ENCODE results near the gene DPYD. TPM values are rescaled to one million over a fixed set of nuclear protein-coding genes. Genes with fewer than 3 reads are reported as not detected.

The DPYD gene
- total RNA-seq, 1 experiment from 2014 or later: 0.46 TPM

- no peak for TF ChIP-seq PRDM15 (CRISPR knock-in tag; IDR thresholded peaks at IDR 0.05)
These were observed 497.4 kb downstream of the DPYD start (continued) for GRCh38 chr1:97423403-97423802.

DNA sequence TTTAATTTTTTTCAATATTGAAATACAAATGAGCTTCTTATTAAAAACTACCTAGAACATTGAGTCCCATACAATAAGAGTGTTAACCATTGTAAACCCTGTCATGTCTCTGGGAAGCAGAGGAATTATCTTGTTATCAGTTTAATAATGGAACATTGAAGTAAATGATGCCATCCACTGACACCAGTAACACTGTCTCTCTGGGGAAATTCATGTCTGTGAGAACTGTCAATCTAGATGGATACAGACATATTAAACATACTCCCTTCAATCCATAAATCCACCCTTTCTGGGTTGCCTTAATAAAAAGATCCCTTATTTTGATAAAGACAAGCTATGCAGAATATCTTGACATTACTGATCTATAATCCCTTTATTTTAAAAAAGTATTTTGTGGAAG is 503.2 kb downstream of the DPYD start:
- Mint-ChIP-seq H3K4me1 (no peaks in the 10 kb centered on the region), H3K27me3 (ENCODE audit: low read depth) (no peaks in the 10 kb centered on the region; the same call in 1 of the 2 replicates), H3K36me3 (no peaks in the 10 kb centered on the region), H3K4me3 (no peak overlapping the region), H3K9me3 (no peaks in the 10 kb centered on the region), H3K27ac (no peak overlapping the region)
- CTCF ChIA-PET: no interaction called here
- ATAC-seq: no peak
- POLR2A ChIA-PET: no interaction called here
- DNase-seq (ENCODE audit: low spot score): no peak
- TF ChIP-seq ZNF263 (CRISPR knock-in tag; IDR thresholded peaks at IDR 0.05; ENCODE audit: low read depth): no peak
- TF ChIP-seq SMAD4 (CRISPR knock-in tag; IDR thresholded peaks at IDR 0.05): no peak
- no peak for TF ChIP-seq E2F1 (CRISPR knock-in tag; IDR thresholded peaks at IDR 0.05)
- TF ChIP-seq ESRRA (CRISPR knock-in tag; IDR thresholded peaks at IDR 0.05; ENCODE audit: borderline replicate concordance): no peak
- no peak for TF ChIP-seq JUN (CRISPR knock-in tag; IDR thresholded peaks at IDR 0.05)
- no peak for TF ChIP-seq ZNF232 (CRISPR knock-in tag; IDR thresholded peaks at IDR 0.05)
- TF ChIP-seq ETV6 (CRISPR knock-in tag; IDR thresholded peaks at IDR 0.05): no peak
- TF ChIP-seq FOXK1 (CRISPR knock-in tag; IDR thresholded peaks at IDR 0.05): no peak
- no peak for TF ChIP-seq NFE2L1 (CRISPR knock-in tag; IDR thresholded peaks at IDR 0.05)

DNA sequence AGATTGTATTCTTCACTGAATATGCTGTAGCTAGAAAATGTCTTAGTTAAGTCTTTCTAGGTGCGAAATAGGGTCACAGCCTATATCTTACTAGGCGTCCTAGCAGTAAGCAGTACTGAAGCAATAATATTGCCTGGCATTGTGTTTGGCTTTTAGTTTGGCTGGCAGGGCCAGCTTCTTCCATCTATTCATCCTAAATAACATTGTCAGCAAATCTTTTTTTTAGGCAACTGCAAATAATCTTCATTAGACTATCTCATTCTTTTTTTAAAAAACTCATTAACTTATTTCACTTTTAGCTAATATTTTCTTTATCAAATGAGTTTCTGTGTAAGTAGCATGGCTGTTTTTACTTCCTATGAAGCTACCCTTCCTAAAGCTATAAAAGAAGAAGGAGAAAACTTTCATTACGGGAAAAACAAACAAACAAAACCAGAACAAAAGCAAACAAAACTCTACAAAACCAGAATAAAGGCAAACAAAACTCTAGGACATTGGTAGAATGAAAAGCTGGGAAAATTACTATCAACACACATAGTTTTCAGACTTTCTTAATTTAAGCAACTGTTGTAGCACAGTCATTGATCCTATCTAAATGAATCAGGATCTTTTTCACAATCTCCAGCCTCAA is 506.0 kb downstream of the DPYD start:
- no peak for ATAC-seq
- ChIA-PET CTCF (no interaction called here), POLR2A (interaction anchor here (0.5 kb wide), 1 partner anchor 167 kb away, joined by 3 read pairs; no protein-coding TSS in a partner anchor)
- no peak overlapping the region for H3K27ac Mint-ChIP-seq
- no peak for DNase-seq (ENCODE audit: low spot score)
- no peaks in the 10 kb centered on the region; the same call in 1 of the 2 replicates for H3K27me3 Mint-ChIP-seq (ENCODE audit: low read depth)
- no peaks in the 10 kb centered on the region for H3K36me3 Mint-ChIP-seq
- H3K4me1 Mint-ChIP-seq: no peaks in the 10 kb centered on the region
- no peaks in the 10 kb centered on the region for H3K9me3 Mint-ChIP-seq
- no peak overlapping the region for H3K4me3 Mint-ChIP-seq
- TF ChIP-seq ATF2 (CRISPR knock-in tag; IDR thresholded peaks at IDR 0.05; ENCODE audit: borderline replicate concordance, low read depth) (no peak), FOXJ3 (CRISPR knock-in tag; IDR thresholded peaks at IDR 0.05; ENCODE audit: borderline replicate concordance) (no peak), CREM (CRISPR knock-in tag; IDR thresholded peaks at IDR 0.05) (no peak), NR2C2 (CRISPR knock-in tag; IDR thresholded peaks at IDR 0.05) (no peak), MYBL2 (CRISPR knock-in tag; IDR thresholded peaks at IDR 0.05) (no peak), ZNF423 (CRISPR knock-in tag; IDR thresholded peaks at IDR 0.05) (no peak), JAZF1 (CRISPR knock-in tag; IDR thresholded peaks at IDR 0.05) (no peak), GRHL2 (CRISPR knock-in tag; IDR thresholded peaks at IDR 0.05; ENCODE audit: insufficient replicate concordance, severe bottlenecking) (no peak), NR3C1 (CRISPR knock-in tag; conservative IDR thresholded peaks at IDR 0.05; ENCODE audit: low read depth) (no peak), EMX1 (CRISPR knock-in tag; IDR thresholded peaks at IDR 0.05) (no peak), GABPB1 (CRISPR knock-in tag; IDR thresholded peaks at IDR 0.05) (no peak), TP53 (CRISPR knock-in tag; IDR thresholded peaks at IDR 0.05) (no peak), FOXP4 (CRISPR knock-in tag; IDR thresholded peaks at IDR 0.05) (no peak), ESRRA (CRISPR knock-in tag; IDR thresholded peaks at IDR 0.05; ENCODE audit: borderline replicate concordance) (no peak), TEAD1 (CRISPR knock-in tag; IDR thresholded peaks at IDR 0.05) (no peak), GTF2I (CRISPR knock-in tag; conservative IDR thresholded peaks at IDR 0.05) (no peak), ZNF263 (CRISPR knock-in tag; IDR thresholded peaks at IDR 0.05; ENCODE audit: low read depth) (no peak)
- TF ChIP-seq, protein P1, sequence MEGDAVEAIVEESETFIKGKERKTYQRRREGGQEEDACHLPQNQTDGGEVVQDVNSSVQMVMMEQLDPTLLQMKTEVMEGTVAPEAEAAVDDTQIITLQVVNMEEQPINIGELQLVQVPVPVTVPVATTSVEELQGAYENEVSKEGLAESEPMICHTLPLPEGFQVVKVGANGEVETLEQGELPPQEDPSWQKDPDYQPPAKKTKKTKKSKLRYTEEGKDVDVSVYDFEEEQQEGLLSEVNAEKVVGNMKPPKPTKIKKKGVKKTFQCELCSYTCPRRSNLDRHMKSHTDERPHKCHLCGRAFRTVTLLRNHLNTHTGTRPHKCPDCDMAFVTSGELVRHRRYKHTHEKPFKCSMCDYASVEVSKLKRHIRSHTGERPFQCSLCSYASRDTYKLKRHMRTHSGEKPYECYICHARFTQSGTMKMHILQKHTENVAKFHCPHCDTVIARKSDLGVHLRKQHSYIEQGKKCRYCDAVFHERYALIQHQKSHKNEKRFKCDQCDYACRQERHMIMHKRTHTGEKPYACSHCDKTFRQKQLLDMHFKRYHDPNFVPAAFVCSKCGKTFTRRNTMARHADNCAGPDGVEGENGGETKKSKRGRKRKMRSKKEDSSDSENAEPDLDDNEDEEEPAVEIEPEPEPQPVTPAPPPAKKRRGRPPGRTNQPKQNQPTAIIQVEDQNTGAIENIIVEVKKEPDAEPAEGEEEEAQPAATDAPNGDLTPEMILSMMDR (IDR thresholded peaks at IDR 0.05): no peak

Data from WTC11 (cell line).